AG04449 (cell line): ENCODE data around the gene USP26.
"Not testable (repeated sequence)": the region's sequence is repeated elsewhere in the genome, so short reads cannot be mapped to it uniquely, and the experiment has no call there.

Experiments used
- CTCF ChIA-PET: fragments of 350-600 bp; formaldehyde crosslinking; extraction: SDS; loops from one replicate; lab custom pipeline; 2021; ENCODE audit warnings: antibody characterized with exemption; lab: Yijun Ruan, JAX
- POLR2A ChIA-PET: fragments of 400-600, 350-600 bp; formaldehyde crosslinking; extraction: SDS; loops from one replicate; lab custom pipeline; 2020; ENCODE audit warnings: antibody characterized with exemption, inconsistent platforms; lab: Yijun Ruan, JAX
- DNase-seq: peaks from one replicate; pipeline ENCODE4 v3.0.0-alpha.2; 2010; ENCODE audit warnings: low read depth, low spot score
- H3K4me3 ChIP-seq: 2 replicates; pipeline ENCODE4 v1.5.1; 2011; ENCODE audit warnings: low read depth, mild to moderate bottlenecking, control low read depth, low read length
- TF ChIP-seq, protein P1 (sequence below): IDR thresholded peaks from one replicate; pipeline ENCODE4 v1.5.1; 2011; ENCODE audit warnings: mild to moderate bottlenecking, moderate library complexity, low read length, control low read depth, inconsistent platforms; ENCODE audit not compliant: insufficient read depth; ENCODE audit errors: missing control alignments

The USP26 gene

DNA sequence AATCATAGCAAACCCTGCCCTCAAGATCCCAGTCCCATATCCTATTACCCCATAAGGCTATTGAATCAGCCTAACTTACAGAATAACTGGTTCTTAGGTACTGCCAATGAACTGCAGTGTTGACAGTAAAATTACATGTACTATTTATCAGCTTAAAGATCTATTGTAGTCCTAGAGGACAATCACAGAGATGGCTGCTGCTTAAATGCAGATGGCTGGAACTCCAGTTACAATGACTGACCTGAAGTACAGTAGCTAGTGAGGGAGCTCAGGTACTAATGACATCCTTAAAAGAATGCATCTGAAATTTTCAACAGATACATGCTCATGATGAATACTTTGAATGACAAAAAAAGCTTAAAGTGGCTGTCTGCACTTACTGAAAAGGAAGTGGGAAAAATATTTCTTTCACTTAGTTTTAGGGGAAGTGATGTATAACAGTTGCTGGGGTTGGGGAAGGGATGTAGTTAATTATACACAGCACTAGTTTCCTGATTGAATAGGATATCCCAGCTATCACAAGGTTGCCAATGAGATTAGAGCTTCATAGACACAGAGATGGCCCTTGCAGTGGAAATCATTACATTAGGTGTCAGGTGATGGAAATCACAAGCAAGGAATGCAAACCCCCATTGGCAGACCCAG, 42.0 kb downstream of the USP26 start:
- ChIA-PET POLR2A (no interaction called here), CTCF (no interaction called here)
- TF ChIP-seq, protein P1, sequence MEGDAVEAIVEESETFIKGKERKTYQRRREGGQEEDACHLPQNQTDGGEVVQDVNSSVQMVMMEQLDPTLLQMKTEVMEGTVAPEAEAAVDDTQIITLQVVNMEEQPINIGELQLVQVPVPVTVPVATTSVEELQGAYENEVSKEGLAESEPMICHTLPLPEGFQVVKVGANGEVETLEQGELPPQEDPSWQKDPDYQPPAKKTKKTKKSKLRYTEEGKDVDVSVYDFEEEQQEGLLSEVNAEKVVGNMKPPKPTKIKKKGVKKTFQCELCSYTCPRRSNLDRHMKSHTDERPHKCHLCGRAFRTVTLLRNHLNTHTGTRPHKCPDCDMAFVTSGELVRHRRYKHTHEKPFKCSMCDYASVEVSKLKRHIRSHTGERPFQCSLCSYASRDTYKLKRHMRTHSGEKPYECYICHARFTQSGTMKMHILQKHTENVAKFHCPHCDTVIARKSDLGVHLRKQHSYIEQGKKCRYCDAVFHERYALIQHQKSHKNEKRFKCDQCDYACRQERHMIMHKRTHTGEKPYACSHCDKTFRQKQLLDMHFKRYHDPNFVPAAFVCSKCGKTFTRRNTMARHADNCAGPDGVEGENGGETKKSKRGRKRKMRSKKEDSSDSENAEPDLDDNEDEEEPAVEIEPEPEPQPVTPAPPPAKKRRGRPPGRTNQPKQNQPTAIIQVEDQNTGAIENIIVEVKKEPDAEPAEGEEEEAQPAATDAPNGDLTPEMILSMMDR, result no peak
- no peak for DNase-seq
- H3K4me3 ChIP-seq, result no peak overlapping the region

DNA sequence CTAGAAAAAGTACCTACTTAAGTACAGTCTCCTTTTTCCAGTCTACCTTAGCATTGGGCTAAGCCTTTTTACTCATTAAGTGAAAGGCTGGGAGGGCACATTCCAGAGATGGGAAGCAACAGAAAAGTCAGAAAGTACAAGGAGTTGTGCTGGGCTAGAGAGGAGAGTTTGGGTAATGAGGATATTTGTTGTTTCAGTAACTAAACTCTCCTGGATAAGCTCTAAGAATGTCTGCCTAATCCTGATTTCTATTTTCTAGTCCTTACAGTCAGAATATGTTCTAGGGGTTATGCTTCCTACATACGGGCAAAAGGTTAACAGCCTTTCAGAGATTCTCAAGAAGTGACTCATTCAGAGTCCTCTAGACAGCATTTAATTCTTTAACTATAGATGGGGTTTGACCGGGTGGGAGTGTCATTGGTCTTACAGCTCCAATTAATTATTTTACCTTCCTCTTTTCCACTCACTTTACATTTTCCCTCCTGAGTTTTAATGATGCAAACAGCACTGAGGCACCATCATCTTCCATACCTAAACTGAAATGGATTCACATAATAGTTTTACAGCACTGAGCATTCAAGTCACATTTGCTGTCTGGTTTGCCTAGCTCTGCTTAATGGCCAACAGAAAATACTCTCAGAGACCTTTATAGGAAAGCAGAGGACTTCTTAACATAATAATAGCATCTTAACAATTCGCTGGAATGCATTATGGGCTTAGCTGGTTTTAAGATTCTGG, 42.9 kb downstream of the USP26 start:
- ChIA-PET CTCF (no interaction called here), POLR2A (no interaction called here)
- DNase-seq, result no peak
- no peak overlapping the region for H3K4me3 ChIP-seq
- TF ChIP-seq, protein P1, result no peak

DNA sequence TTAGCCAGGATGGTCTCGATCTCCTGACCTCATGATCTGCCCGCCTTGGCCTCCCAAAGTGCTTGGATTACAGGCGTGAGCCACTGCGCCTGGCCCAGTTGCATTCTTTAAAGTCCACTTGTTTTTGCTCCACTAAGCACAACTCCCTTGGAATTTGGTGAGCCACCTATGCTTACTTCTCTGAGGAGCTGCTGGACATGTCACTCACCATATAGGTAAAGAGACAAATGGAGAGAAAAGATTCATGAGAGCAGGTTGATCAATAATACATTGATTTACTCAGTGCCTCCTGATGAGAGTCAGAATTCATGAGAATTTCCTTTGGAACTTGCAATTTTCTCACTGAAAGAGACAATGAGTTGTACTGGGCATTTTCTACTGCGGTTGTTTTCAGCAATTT, 48.2 kb downstream of the USP26 start:
- H3K4me3 ChIP-seq, result no peak overlapping the region
- ChIA-PET CTCF (no interaction called here), POLR2A (no interaction called here)
- no peak for DNase-seq
- TF ChIP-seq, protein P1, result no peak

DNA sequence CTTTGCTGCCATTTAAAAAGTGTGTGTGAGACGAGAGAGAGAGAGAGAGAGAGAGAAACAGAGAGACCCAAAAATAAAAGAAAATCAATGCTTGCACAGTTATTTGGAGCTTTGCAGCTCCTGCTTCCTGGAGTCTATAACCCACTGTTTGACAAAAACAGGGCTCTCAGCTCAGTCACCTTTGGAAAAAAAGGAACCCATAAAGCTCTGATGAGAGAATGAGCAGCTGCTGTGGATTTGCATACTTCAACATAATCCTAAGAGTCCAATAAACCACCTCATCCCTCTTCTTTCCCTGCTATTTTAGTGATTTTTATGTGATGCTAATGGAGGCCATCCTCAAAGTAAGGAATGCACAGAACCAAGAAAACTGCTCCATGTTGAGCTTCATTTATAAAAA, 50.3 kb downstream of the USP26 start:
- ChIA-PET POLR2A (no interaction called here), CTCF (interaction anchor here (1.2 to 2.3 kb wide), 2 partner anchors 124 to 624 kb away, joined by 8 to 14 read pairs; no protein-coding TSS in a partner anchor)
- TF ChIP-seq, protein P1, result no peak
- no peak for DNase-seq
- no peak overlapping the region for H3K4me3 ChIP-seq

DNA sequence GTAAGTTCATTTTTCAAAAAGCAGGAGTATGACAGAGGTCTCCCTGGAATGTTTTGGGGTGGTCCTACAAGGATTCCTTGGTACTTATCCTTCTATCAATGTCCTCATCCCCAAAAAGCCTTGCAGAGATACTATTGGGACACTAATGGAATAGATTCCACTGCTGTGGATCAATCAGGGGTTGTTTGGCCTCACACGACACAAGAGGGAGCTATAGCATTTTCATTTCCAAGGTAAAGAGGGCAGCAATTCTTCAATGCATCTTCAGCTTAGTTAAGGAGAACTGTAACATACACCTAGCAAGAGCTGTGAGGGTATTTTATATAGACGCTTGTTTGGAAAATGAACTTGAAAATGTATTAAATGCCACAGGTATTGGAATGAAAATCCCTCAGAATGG, 50.9 kb downstream of the USP26 start:
- no peak for DNase-seq
- H3K4me3 ChIP-seq, result no peak overlapping the region
- TF ChIP-seq, protein P1, result no peak
- ChIA-PET POLR2A (no interaction called here), CTCF (interaction anchor here (1.2 to 2.3 kb wide), 2 partner anchors 125 to 625 kb away, joined by 8 to 14 read pairs; no protein-coding TSS in a partner anchor)

DNA sequence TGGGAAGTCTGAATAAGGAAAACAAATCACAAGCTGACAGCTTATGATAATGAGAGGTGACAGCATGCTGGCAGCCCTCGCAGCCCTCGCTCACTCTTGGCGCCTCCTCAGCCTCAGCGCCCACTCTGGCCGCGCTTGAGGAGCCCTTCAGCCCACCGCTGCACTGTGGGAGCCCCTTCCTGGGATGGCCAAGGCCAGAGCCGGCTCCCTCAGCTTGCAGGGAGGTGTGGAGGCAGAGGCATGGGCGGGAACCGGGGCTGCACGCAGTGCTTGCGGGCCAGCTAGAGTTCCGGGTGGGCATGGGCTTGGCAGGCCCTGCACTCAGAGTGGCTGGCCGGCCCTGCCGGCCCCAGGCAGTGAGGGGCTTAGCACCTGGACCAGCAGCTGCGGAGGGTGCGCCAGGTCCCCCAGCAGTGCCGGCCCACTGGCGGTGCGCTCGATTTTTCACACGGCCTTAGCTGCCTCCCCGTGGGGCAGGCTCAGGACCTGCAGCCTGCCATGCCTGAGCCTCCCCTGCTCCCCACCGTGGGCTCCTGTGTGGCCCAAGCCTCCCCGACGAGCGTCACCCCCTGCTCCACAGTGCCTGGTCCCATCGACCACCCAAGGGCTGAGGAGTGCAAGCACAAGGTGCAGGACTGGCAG, 52.6 kb downstream of the USP26 start:
- H3K4me3 ChIP-seq, POLR2A ChIA-PET, DNase-seq: not testable (repeated sequence)
- CTCF ChIA-PET, result interaction anchor here (0.8 to 2.3 kb wide), 2 partner anchors 127 to 289 kb away, joined by 3 to 7 read pairs; no protein-coding TSS in a partner anchor
